Mesendoderm (in vitro differentiated cells): ENCODE data around the gene MYCBP.

Source experiments
- DNase-seq: peaks from one replicate; pipeline ENCODE4 v3.0.0; 2013
- H2AK5ac ChIP-seq: 2 replicates; pipeline ENCODE4 v1.6.1; 2013; ENCODE audit warnings: low read length, inconsistent platforms
- H2BK120ac ChIP-seq: 2 replicates; pipeline ENCODE4 v1.6.1; 2013; ENCODE audit warnings: low read depth, mild to moderate bottlenecking, low read length, moderate library complexity, mixed read lengths
- H2BK15ac ChIP-seq: replicated peaks from 2 replicates; pipeline ENCODE4 v1.6.1; 2013; ENCODE audit warnings: low read depth, mild to moderate bottlenecking, moderate library complexity
- H2BK5ac ChIP-seq: 2 replicates; pipeline ENCODE4 v1.6.1; 2013; ENCODE audit warnings: low read length, inconsistent platforms
- H3K18ac ChIP-seq: 2 replicates; pipeline ENCODE4 v1.6.1; 2013; ENCODE audit warnings: mild to moderate bottlenecking, low read length, mixed read lengths
- H3K23ac ChIP-seq: one replicate; pipeline ENCODE4 v1.6.1; 2013; ENCODE audit warnings: low read length
- H3K27ac ChIP-seq: 2 replicates; pipeline ENCODE4 v1.5.1; 2013; ENCODE audit warnings: low read depth, mild to moderate bottlenecking, inconsistent platforms, low read length, moderate library complexity
- H3K27me3 ChIP-seq: 2 replicates; pipeline ENCODE4 v1.6.1; 2013; ENCODE audit warnings: low read length, control low read depth, mild to moderate bottlenecking, inconsistent platforms; ENCODE audit not compliant: insufficient read depth, poor library complexity
- H3K36me3 ChIP-seq: 2 replicates; pipeline ENCODE4 v1.6.1; 2013; ENCODE audit warnings: low read length, inconsistent platforms; ENCODE audit not compliant: control insufficient read depth, insufficient read depth
- H3K4ac ChIP-seq: one replicate; pipeline ENCODE4 v1.6.1; 2013; ENCODE audit warnings: low read depth, mild to moderate bottlenecking, low read length, moderate library complexity
- H3K4me1 ChIP-seq: 2 replicates; pipeline ENCODE4 v1.6.1; 2013; ENCODE audit warnings: low read depth, low read length, inconsistent platforms; ENCODE audit not compliant: control insufficient read depth
- H3K4me2 ChIP-seq: 2 replicates; pipeline ENCODE4 v1.6.1; 2013; ENCODE audit warnings: low read length
- H3K4me3 ChIP-seq: 2 replicates; pipeline ENCODE4 v1.5.1; 2013; ENCODE audit warnings: mild to moderate bottlenecking, low read length
- H3K56ac ChIP-seq: one replicate; pipeline ENCODE4 v1.6.1; 2013; ENCODE audit warnings: low read length
- H3K79me1 ChIP-seq: 2 replicates; pipeline ENCODE4 v1.6.1; 2013; ENCODE audit warnings: low read length, inconsistent platforms
- H3K79me2 ChIP-seq: 2 replicates; pipeline ENCODE4 v1.6.1; 2013; ENCODE audit warnings: mild to moderate bottlenecking, low read length; ENCODE audit not compliant: control insufficient read depth, insufficient read depth
- H3K9ac ChIP-seq: 2 replicates; pipeline ENCODE4 v1.6.1; 2013; ENCODE audit warnings: low read length, inconsistent platforms
- H4K5ac ChIP-seq: one replicate; pipeline ENCODE4 v1.6.1; 2013; ENCODE audit warnings: low read length
- H4K8ac ChIP-seq: one replicate; pipeline ENCODE4 v1.6.1; 2013; ENCODE audit warnings: low read depth, mild to moderate bottlenecking, control low read depth, low read length, moderate library complexity
- WGBS: extraction: QIAGEN DNeasy Blood & Tissue Kit; methylation state at CpG from one replicate; pipeline ENCODE4 v1.1.7; 2013; ENCODE audit warnings: low lambda C conversion rate, missing lambda C conversion rate; ENCODE audit not compliant: insufficient coverage; ENCODE audit errors: extremely low coverage; 5-methylcytosine and 5-hydroxymethylcytosine counted together

MYCBP gene

GRCh38 chr1:38817267-38818174 is 55.6 kb downstream of the MYCBP start:
- no peak overlapping the region for H2AK5ac ChIP-seq
- H3K79me1 ChIP-seq = no peaks in the 10 kb centered on the region
- H3K27me3 ChIP-seq = no peaks in the 10 kb centered on the region
- no peak overlapping the region for H2BK120ac ChIP-seq
- H3K79me2 ChIP-seq = no peaks in the 10 kb centered on the region
- peak overlapping the region; percentile 37 for H3K4me3 ChIP-seq
- H3K27ac ChIP-seq = no peak overlapping the region
- DNase-seq = peak; percentile 59
- H3K18ac ChIP-seq = no peak overlapping the region
- H3K36me3 ChIP-seq = no peaks in the 10 kb centered on the region
- H2BK15ac ChIP-seq = peak overlapping the region; percentile 15
- peak overlapping the region; percentile 77 for H3K56ac ChIP-seq
- no peak overlapping the region for H4K5ac ChIP-seq
- H4K8ac ChIP-seq = no peak overlapping the region
- H3K9ac ChIP-seq = peak overlapping the region; percentile 65
- peak overlapping the region; percentile 73 for H3K4me2 ChIP-seq
- no peak overlapping the region for H3K23ac ChIP-seq
- WGBS = no CpG with 5 or more reads among the region's 45 CpGs
- no peaks in the 10 kb centered on the region for H3K4me1 ChIP-seq
- H2BK5ac ChIP-seq = no peak overlapping the region
- H3K4ac ChIP-seq = no peak overlapping the region

DNA sequence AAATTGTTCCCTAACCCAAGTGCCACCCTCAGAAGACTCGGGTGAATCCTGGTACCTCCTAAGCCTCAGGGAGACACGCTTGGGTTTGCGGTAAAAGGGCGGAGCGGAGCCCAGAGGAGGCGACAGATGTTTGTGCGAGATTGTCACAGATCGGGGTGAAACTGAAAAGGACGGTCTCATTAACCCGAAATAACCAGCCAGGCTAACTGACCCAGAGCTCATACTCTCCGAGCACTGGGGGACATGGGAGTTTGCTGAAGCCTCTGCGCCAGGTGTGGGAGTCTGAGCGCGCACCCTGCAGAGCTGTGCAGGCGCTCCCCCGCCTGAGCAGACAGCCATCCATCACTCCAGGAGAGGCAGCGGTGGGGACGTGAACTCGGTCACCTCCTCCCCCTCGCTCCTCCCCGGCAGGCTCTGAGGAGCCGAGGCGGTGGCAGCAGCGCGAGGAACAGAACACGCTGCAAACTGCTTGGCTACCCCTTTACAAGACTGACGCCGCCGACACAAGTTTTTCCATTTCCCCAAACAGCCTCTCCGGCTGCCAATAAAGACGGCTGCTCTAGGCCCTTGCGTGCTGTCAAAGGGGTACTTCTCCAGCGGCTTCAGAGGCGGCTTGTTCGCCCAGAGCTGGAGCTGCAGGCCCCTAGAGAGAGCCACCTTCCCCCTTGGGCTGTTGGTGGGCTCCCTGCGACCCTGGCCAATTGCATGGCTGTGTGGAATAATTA is 57.1 kb downstream of the MYCBP start:
- Histone ChIP-seq H3K4ac (no peak overlapping the region), H2BK15ac (no peak overlapping the region), H3K4me2 (no peak overlapping the region), H3K27me3 (no peaks in the 10 kb centered on the region), H3K18ac (no peak overlapping the region), H3K4me3 (no peak overlapping the region), H2BK5ac (no peak overlapping the region), H4K5ac (no peak overlapping the region), H3K23ac (peak overlapping the region; percentile 75), H3K79me2 (no peaks in the 10 kb centered on the region), H3K4me1 (no peaks in the 10 kb centered on the region), H2AK5ac (no peak overlapping the region), H2BK120ac (no peak overlapping the region), H3K79me1 (no peaks in the 10 kb centered on the region), H3K27ac (no peak overlapping the region), H3K36me3 (no peaks in the 10 kb centered on the region), H3K9ac (no peak overlapping the region), H3K56ac (no peak overlapping the region), H4K8ac (no peak overlapping the region)
- no peak for DNase-seq
- WGBS = no CpG with 5 or more reads among the region's 36 CpGs

DNA sequence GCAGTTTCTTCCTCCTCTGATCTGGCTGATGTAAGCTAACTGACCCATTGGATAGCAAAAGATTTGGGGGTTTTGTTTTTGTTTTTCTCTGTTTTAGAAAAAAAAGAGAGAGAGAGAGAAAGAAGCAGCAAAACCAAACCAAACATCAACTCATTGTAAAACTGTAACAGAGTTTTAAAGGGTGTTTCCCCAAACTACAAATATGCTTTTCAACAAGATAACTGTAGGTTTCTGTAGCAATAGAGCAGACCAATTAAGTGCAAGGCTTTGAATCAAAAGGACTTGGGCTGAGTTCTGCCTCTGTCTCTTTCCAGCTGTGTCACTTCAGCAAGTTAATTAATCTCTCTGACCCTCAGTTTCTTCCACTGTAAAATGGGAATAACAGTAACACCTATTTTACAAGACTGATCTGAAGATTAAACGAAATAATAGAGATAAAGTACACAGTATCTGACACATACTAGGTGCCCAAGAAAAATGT is 58.1 kb downstream of the MYCBP start:
- Histone ChIP-seq H2AK5ac (no peak overlapping the region), H3K27me3 (no peaks in the 10 kb centered on the region)
- WGBS = no CpG with 5 or more reads among the region's 1 CpG

DNA sequence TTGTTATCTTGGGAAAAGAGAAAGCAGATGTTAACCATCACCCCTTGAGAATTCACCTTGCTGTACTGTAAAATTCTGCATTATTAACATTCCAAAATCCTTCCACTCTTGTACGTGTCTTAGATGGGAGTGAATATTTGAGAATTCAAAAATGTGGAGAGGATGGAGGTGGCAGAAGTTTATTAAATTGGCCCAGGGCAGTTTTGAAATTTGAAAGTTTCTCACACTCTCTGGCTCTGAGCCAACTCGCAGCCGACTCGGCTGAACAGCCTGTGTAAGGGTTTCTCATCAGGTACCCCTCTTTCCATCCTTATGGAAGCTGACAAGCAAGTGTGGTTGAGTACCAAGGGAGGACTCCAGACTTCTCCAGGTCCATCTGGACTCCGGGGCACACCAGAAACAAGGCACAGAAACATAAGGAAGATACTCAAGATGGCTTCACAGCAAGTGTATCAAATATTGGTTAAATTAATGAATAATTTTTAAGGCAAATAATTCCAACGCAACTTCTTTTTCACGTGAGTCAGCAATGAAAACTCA is 58.6 kb downstream of the MYCBP start:
- H3K4me1 ChIP-seq = no peaks in the 10 kb centered on the region
- no peak overlapping the region for H2BK5ac ChIP-seq
- no peaks in the 10 kb centered on the region for H3K27me3 ChIP-seq
- H3K27ac ChIP-seq = no peak overlapping the region
- no peaks in the 10 kb centered on the region for H3K79me2 ChIP-seq
- no peak for DNase-seq
- H3K18ac ChIP-seq = no peak overlapping the region
- no peak overlapping the region for H3K56ac ChIP-seq
- no peak overlapping the region for H2AK5ac ChIP-seq
- no CpG with 5 or more reads among the region's 7 CpGs for WGBS
- no peak overlapping the region for H4K5ac ChIP-seq
- H3K4me2 ChIP-seq = no peak overlapping the region
- H3K79me1 ChIP-seq = no peaks in the 10 kb centered on the region
- no peak overlapping the region for H3K4ac ChIP-seq
- H3K23ac ChIP-seq = no peak overlapping the region
- H3K36me3 ChIP-seq = no peaks in the 10 kb centered on the region
- H2BK15ac ChIP-seq = no peak overlapping the region
- H4K8ac ChIP-seq = no peak overlapping the region
- no peak overlapping the region for H3K4me3 ChIP-seq
- H3K9ac ChIP-seq = no peak overlapping the region
- no peak overlapping the region for H2BK120ac ChIP-seq

More for the DNA sequence above, 58.1 kb downstream of the MYCBP start:
- Histone ChIP-seq H3K79me1 (no peaks in the 10 kb centered on the region), H2BK5ac (no peak overlapping the region), H3K23ac (no peak overlapping the region), H3K56ac (no peak overlapping the region), H3K36me3 (no peaks in the 10 kb centered on the region), H4K5ac (no peak overlapping the region), H2BK15ac (no peak overlapping the region), H3K18ac (no peak overlapping the region), H4K8ac (no peak overlapping the region), H3K4me2 (no peak overlapping the region), H2BK120ac (no peak overlapping the region), H3K27ac (no peak overlapping the region), H3K4me1 (no peaks in the 10 kb centered on the region), H3K9ac (no peak overlapping the region), H3K4ac (no peak overlapping the region), H3K4me3 (no peak overlapping the region), H3K79me2 (no peaks in the 10 kb centered on the region)
- DNase-seq = no peak

- H3K27me3 ChIP-seq = no peaks in the 10 kb centered on the region
- H3K36me3 ChIP-seq = no peaks in the 10 kb centered on the region
These were observed 60.2 kb downstream of the MYCBP start for GRCh38 chr1:38812981-38813380.

More at GRCh38 chr1:38812981-38813380, 60.2 kb downstream of the MYCBP start:
- H3K9ac ChIP-seq = no peak overlapping the region
- no peak overlapping the region for H2BK120ac ChIP-seq
- no peak overlapping the region for H3K4ac ChIP-seq
- no peak for DNase-seq
- no peak overlapping the region for H2BK15ac ChIP-seq
- no peak overlapping the region for H3K27ac ChIP-seq
- no peak overlapping the region for H4K8ac ChIP-seq
- no peak overlapping the region for H3K4me3 ChIP-seq
- no peak overlapping the region for H3K18ac ChIP-seq
- H3K4me1 ChIP-seq = no peaks in the 10 kb centered on the region
- WGBS = no CpG with 5 or more reads among the region's 5 CpGs
- no peak overlapping the region for H2BK5ac ChIP-seq
- H2AK5ac ChIP-seq = no peak overlapping the region
- no peak overlapping the region for H3K56ac ChIP-seq
- no peaks in the 10 kb centered on the region for H3K79me1 ChIP-seq
- no peaks in the 10 kb centered on the region for H3K79me2 ChIP-seq
- no peak overlapping the region for H3K4me2 ChIP-seq
- H4K5ac ChIP-seq = no peak overlapping the region
- H3K23ac ChIP-seq = no peak overlapping the region
